Panc1 (cell line): ENCODE measurements around the gene TMEM151B.

Experiments
- POLR2AphosphoS5 ChIP-seq: IDR thresholded peaks from 2 replicates; pipeline ENCODE4 v1.6.1; 2012; ENCODE audit warnings: mild to moderate bottlenecking, low read depth, low read length, moderate library complexity
- TF ChIP-seq, protein P1 (sequence below): fragments of 450-650 bp; IDR thresholded peaks from 2 replicates; pipeline ENCODE4 v1.5.1; 2017; ENCODE audit warnings: mild to moderate bottlenecking
- TF ChIP-seq, protein P2 (sequence below), 2 experiments: IDR thresholded peaks; 2 replicates each; pipeline ENCODE4 v1.6.1; 2011 to 2012; ENCODE audit warnings: low read depth in 2 of 2, control low read depth in 1 of 2, low read length in 1 of 2, mild to moderate bottlenecking in 1 of 2, moderate library complexity in 1 of 2; ENCODE audit not compliant: insufficient read depth in 1 of 2

DNA sequence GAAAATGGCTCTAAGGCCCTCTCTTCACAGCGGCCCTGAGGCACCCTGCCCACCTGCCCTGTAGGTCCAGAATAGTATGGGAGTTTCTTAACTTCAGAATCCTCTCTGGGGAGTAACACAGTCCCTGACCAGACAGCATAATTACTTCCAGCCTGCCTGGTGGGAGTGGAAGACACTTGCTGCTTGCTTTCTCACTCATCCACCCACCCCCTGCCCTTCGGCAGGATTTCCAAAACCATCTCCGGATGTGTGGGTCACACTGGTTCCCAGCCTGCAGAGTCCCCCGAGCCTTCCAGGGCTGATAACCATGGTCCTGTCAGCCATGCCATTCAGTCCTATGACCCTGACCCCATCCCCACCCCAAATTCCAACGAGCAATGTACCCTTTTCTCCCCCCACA is 41.4 kb upstream of the TMEM151B start:
- no peak for TF ChIP-seq POLR2AphosphoS5
- TF ChIP-seq, protein P1, sequence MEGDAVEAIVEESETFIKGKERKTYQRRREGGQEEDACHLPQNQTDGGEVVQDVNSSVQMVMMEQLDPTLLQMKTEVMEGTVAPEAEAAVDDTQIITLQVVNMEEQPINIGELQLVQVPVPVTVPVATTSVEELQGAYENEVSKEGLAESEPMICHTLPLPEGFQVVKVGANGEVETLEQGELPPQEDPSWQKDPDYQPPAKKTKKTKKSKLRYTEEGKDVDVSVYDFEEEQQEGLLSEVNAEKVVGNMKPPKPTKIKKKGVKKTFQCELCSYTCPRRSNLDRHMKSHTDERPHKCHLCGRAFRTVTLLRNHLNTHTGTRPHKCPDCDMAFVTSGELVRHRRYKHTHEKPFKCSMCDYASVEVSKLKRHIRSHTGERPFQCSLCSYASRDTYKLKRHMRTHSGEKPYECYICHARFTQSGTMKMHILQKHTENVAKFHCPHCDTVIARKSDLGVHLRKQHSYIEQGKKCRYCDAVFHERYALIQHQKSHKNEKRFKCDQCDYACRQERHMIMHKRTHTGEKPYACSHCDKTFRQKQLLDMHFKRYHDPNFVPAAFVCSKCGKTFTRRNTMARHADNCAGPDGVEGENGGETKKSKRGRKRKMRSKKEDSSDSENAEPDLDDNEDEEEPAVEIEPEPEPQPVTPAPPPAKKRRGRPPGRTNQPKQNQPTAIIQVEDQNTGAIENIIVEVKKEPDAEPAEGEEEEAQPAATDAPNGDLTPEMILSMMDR, result no peak
- TF ChIP-seq, protein P2, sequence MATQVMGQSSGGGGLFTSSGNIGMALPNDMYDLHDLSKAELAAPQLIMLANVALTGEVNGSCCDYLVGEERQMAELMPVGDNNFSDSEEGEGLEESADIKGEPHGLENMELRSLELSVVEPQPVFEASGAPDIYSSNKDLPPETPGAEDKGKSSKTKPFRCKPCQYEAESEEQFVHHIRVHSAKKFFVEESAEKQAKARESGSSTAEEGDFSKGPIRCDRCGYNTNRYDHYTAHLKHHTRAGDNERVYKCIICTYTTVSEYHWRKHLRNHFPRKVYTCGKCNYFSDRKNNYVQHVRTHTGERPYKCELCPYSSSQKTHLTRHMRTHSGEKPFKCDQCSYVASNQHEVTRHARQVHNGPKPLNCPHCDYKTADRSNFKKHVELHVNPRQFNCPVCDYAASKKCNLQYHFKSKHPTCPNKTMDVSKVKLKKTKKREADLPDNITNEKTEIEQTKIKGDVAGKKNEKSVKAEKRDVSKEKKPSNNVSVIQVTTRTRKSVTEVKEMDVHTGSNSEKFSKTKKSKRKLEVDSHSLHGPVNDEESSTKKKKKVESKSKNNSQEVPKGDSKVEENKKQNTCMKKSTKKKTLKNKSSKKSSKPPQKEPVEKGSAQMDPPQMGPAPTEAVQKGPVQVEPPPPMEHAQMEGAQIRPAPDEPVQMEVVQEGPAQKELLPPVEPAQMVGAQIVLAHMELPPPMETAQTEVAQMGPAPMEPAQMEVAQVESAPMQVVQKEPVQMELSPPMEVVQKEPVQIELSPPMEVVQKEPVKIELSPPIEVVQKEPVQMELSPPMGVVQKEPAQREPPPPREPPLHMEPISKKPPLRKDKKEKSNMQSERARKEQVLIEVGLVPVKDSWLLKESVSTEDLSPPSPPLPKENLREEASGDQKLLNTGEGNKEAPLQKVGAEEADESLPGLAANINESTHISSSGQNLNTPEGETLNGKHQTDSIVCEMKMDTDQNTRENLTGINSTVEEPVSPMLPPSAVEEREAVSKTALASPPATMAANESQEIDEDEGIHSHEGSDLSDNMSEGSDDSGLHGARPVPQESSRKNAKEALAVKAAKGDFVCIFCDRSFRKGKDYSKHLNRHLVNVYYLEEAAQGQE (IDR thresholded peaks at IDR 0.05; ENCODE audit: insufficient read depth in 1 of 2, low read depth in 2 of 2, low read length in 1 of 2), result no peak
